HG03439 (cell line): ENCODE data around the gene FGF23.

Experiments
- ATAC-seq: cut with Tn5 transposase; IDR thresholded peaks from one replicate; pipeline ENCODE4 v1.9.1; 2021; ENCODE audit warnings: mild to moderate bottlenecking, moderate library complexity; ENCODE audit not compliant: unreplicated experiment

FGF23 gene

DNA sequence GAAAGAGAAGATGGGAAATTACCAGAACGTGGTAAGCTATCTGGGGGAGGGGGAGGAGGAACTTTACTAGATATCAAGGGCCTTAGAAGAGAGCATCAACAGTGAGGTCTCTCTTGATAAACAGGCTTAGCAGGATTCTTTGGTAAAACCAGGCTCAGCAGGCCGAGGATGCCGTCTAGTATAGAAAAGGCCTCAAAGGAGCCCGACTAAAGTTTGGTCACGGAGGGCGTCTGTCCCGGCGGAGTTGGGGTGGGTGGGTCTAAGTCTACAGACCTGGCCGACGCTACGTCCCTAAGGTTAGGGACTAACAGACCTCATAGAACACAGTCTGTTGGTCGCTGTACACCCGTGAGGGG is 59.0 kb downstream of the FGF23 start:
- ATAC-seq = peak; percentile 44
